Fibroblast of lung (primary cell): ENCODE data around the gene ZNF474.

ENCODE experiments used
- CTCF ChIP-seq, 2 donors: IDR thresholded peaks in 1 of 2; conservative IDR thresholded peaks in 1 of 2; 1 replicate in 1 of 2; 2 replicates in 1 of 2; pipeline ENCODE4 v1.5.1; 2011 to 2012; ENCODE audit warnings: low read length in 2 of 2, control low read depth in 1 of 2, inconsistent platforms in 1 of 2, low read depth in 1 of 2, mild to moderate bottlenecking in 1 of 2
- EZH2 ChIP-seq: IDR thresholded peaks from 2 replicates; pipeline ENCODE4 v1.5.1; 2012; ENCODE audit warnings: low read length, control low read depth, mild to moderate bottlenecking; ENCODE audit errors: missing control alignments

GRCh38 chr5:122145906-122146305, 16.6 kb downstream of the ZNF474 start:
- no peak for TF ChIP-seq EZH2
- no peak for TF ChIP-seq CTCF (conservative IDR thresholded peaks at IDR 0.05 in 1 of 2, IDR thresholded peaks at IDR 0.05 in 1 of 2; ENCODE audit: low read depth in 1 of 2, low read length in 2 of 2)
